ENCODE measurements around the gene DRICH1. TPM values are rescaled to one million over a fixed set of nuclear protein-coding genes. Genes with fewer than 3 reads are reported as not detected.
"Not testable (repeated sequence)": the region's sequence is repeated elsewhere in the genome, so short reads cannot be mapped to it uniquely, and the experiment has no call there.

Gene DRICH1
- total RNA-seq, 1 experiment from 2014 or later, result 0.15 TPM

DNA sequence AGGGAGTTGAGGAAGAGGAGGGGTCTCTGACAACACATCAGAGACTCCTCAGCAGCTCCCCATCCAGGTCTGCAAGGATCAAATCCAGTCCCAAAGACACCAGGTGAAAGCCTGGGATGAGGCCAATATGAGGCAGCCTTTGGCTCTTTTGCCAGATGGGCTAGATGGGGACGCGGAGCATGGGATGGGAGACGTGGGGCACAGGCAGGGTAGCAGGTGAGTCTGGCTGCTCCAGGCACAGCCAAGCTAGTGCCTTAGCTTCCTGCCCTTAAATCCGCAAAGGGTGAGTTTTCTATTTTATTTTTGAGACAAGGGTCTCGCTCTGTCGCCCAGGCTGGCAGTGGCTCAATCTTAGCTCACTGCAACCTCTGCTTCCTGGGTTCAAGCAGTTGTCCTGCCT, 19.6 kb upstream of the DRICH1 start:
- ATAC-seq (no peak), DNase-seq (no peak)
- H4K20me1 ChIP-seq (ENCODE audit: low read length), result no peaks in the 10 kb centered on the region
- H3K79me2 ChIP-seq (ENCODE audit: low read length), result no peaks in the 10 kb centered on the region
- ChIA-PET POLR2A (ENCODE audit: unreplicated experiment) (no interaction called here), CTCF (no interaction called here)
- no peak overlapping the region for H3K9ac ChIP-seq (ENCODE audit: low read length)
- H3K4me2 ChIP-seq (ENCODE audit: low read length), result no peak overlapping the region
- H3K4me3 ChIP-seq (ENCODE audit: low read length), result no peak overlapping the region
- TF ChIP-seq CTCF (conservative IDR thresholded peaks at IDR 0.05; ENCODE audit: low read depth, low read length) (no peak), EZH2 (IDR thresholded peaks at IDR 0.05; ENCODE audit: low read length, unreplicated experiment) (no peak), EZH2phosphoT487 (IDR thresholded peaks at IDR 0.05; ENCODE audit: borderline replicate concordance, low read length) (no peak)
- no TSS peak for BruUV-seq (replicated peaks)
- no peak overlapping the region for H3K27ac ChIP-seq (ENCODE audit: low read length)
- no peaks in the 10 kb centered on the region for H3F3A ChIP-seq (ENCODE audit: low read length, unreplicated experiment)
- intact Hi-C loops (cut with micrococcal nuclease), result no loop called here
- no peaks in the 10 kb centered on the region for H3K9me3 ChIP-seq (ENCODE audit: low read length)
- no peaks in the 10 kb centered on the region for H3K9me2 ChIP-seq (replicated peaks; ENCODE audit: low read length)
- no peaks in the 10 kb centered on the region for H3K4me1 ChIP-seq (ENCODE audit: insufficient read depth, low read length)
- H3K36me3 ChIP-seq (ENCODE audit: low read depth, low read length), result no peaks in the 10 kb centered on the region
- H2AFZ ChIP-seq (ENCODE audit: low read length), result no peak overlapping the region
- no peaks in the 10 kb centered on the region for H3K27me3 ChIP-seq (ENCODE audit: low read length)

DNA sequence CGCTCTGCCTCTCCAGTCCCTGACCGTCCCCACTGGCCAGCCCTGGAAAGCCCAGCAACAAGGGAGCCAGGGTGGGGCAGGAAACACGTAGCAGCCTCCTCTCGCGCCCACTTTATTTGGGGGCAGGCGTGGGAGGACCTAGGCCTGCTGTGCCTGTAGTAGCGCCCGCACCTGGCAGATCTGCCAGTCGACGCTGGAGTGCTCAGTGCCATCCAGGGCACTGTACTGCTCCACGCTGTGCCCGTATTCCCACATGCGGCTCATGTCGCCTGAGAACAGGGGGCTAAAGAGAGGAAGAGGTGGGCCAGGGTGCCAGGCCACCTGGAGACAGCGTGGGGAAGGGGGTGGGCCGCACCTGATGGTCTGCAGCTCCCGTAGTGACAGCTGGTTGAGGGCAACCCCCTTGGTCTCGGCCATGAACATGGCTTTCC, 17.0 kb upstream of the DRICH1 start:
- Histone ChIP-seq H3K27ac (ENCODE audit: low read length) (no peak overlapping the region), H3K27me3 (ENCODE audit: low read length) (no peaks in the 10 kb centered on the region), H4K20me1 (ENCODE audit: low read length) (no peaks in the 10 kb centered on the region), H3K4me3 (ENCODE audit: low read length) (no peak overlapping the region), H3K4me1 (ENCODE audit: insufficient read depth, low read length) (no peaks in the 10 kb centered on the region), H3K36me3 (ENCODE audit: low read depth, low read length) (no peaks in the 10 kb centered on the region), H3K4me2 (ENCODE audit: low read length) (no peak overlapping the region), H2AFZ (ENCODE audit: low read length) (no peak overlapping the region), H3K9me2 (replicated peaks; ENCODE audit: low read length) (no peaks in the 10 kb centered on the region), H3K9ac (ENCODE audit: low read length) (no peak overlapping the region), H3F3A (ENCODE audit: low read length, unreplicated experiment) (no peaks in the 10 kb centered on the region), H3K79me2 (ENCODE audit: low read length) (no peaks in the 10 kb centered on the region), H3K9me3 (ENCODE audit: low read length) (no peaks in the 10 kb centered on the region)
- no peak for ATAC-seq
- DNase-seq, result no peak
- no peak for TF ChIP-seq EZH2 (IDR thresholded peaks at IDR 0.05; ENCODE audit: low read length, unreplicated experiment)
- no TSS peak for BruUV-seq (replicated peaks)
- intact Hi-C loops (cut with micrococcal nuclease), result no loop called here
- ChIA-PET POLR2A (ENCODE audit: unreplicated experiment) (no interaction called here), CTCF (no interaction called here)

DNA sequence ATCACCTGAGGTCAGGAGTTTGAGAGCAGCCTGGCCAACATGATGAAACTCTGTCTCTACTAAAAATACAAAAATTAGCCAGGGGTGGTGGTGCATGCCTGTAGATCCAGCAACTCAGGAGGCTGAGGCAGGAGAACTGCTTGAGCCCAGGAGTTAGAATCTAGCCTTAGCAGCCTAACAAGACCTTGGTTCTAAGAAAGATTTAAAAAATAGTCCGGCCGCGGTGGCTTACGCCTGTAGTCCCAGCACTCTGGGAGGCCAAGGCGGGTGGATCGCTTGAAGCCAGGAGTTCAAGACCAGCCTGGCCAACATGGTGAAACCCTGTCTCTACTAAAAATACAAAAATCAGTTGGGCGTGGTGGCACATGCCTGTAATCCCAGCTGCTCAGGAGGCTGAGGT, 14.4 kb upstream of the DRICH1 start:
- H3K9ac ChIP-seq (ENCODE audit: low read length); POLR2A ChIA-PET (ENCODE audit: unreplicated experiment); H3K27me3 ChIP-seq (ENCODE audit: low read length); H3K36me3 ChIP-seq (ENCODE audit: low read depth, low read length); BruUV-seq (replicated peaks); CTCF ChIA-PET; H3K4me1 ChIP-seq (ENCODE audit: insufficient read depth, low read length); H3K9me2 ChIP-seq (replicated peaks; ENCODE audit: low read length); H3K9me3 ChIP-seq (ENCODE audit: low read length); H4K20me1 ChIP-seq (ENCODE audit: low read length); H3K27ac ChIP-seq (ENCODE audit: low read length); H3K4me3 ChIP-seq (ENCODE audit: low read length); ATAC-seq; intact Hi-C loops (cut with micrococcal nuclease); H3F3A ChIP-seq (ENCODE audit: low read length, unreplicated experiment); H3K4me2 ChIP-seq (ENCODE audit: low read length); DNase-seq; H2AFZ ChIP-seq (ENCODE audit: low read length); H3K79me2 ChIP-seq (ENCODE audit: low read length): not testable (repeated sequence)

DNA sequence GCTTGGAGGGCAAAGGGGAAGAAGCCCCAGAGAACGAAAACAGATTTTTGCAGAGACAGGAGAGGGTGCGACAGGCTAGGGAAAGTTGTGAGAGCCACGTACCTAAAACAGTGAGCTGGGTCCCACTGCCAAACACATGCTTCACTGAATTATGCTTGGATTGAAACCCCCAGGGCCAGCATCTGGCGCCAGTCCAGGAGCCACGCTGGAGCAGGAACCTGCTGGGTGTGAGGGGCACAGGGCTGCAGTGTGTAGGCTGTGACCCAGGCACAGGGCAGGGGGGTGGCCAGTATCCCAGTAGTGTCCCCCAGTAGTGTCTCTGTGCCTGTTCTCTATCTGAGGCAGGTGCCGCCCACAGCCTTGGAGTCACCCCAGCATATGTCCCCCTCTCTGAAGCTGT, 8.1 kb upstream of the DRICH1 start:
- ATAC-seq; H2AFZ ChIP-seq (ENCODE audit: low read length); H3K9ac ChIP-seq (ENCODE audit: low read length); H4K20me1 ChIP-seq (ENCODE audit: low read length); H3K4me2 ChIP-seq (ENCODE audit: low read length); H3K27me3 ChIP-seq (ENCODE audit: low read length); H3K4me3 ChIP-seq (ENCODE audit: low read length); CTCF ChIA-PET; H3K9me3 ChIP-seq (ENCODE audit: low read length); H3K79me2 ChIP-seq (ENCODE audit: low read length); DNase-seq; H3F3A ChIP-seq (ENCODE audit: low read length, unreplicated experiment); intact Hi-C loops (cut with micrococcal nuclease); H3K9me2 ChIP-seq (replicated peaks; ENCODE audit: low read length); H3K36me3 ChIP-seq (ENCODE audit: low read depth, low read length); H3K27ac ChIP-seq (ENCODE audit: low read length); BruUV-seq (replicated peaks); POLR2A ChIA-PET (ENCODE audit: unreplicated experiment); H3K4me1 ChIP-seq (ENCODE audit: insufficient read depth, low read length): not testable (repeated sequence)

Measured in PC-3 (cell line).